ENCODE measurements around the gene PSMB10. TPM values are rescaled to one million over a fixed set of nuclear protein-coding genes. Genes with fewer than 3 reads are reported as not detected.

PSMB10 gene
- total RNA-seq, 1 donor: 69.4 TPM

Other genes with a start within 250 kb of the PSMB10 start
- gene GFOD2, start 217.5 kb downstream of the PSMB10 start, total RNA-seq: 2.0 TPM
- 8.5 TPM for gene RANBP10, start 130.3 kb downstream of the PSMB10 start, total RNA-seq
- gene TSNAXIP1, start 130.0 kb downstream of the PSMB10 start, total RNA-seq: 0.42 TPM
- 38.5 TPM for gene THAP11, start 94.5 kb downstream of the PSMB10 start, total RNA-seq
- gene NUTF2, start 89.9 kb downstream of the PSMB10 start, total RNA-seq: 89.1 TPM
- gene CENPT, start 89.2 kb downstream of the PSMB10 start, total RNA-seq: 20.8 TPM
- gene EDC4, start 63.8 kb downstream of the PSMB10 start, total RNA-seq: 48.1 TPM
- not detected for gene NRN1L, start 52.0 kb downstream of the PSMB10 start, total RNA-seq
- gene PSKH1, start 43.6 kb downstream of the PSMB10 start, total RNA-seq: 4.3 TPM
- gene CTRL, start 5.0 kb downstream of the PSMB10 start, total RNA-seq: 6.3 TPM
- 0.84 TPM for gene LCAT, start 7.3 kb upstream of the PSMB10 start, total RNA-seq
- 6.9 TPM for gene SLC12A4, start 31.8 kb upstream of the PSMB10 start, total RNA-seq
- gene DPEP3, start 43.6 kb upstream of the PSMB10 start, total RNA-seq: 0.21 TPM
- gene DPEP2, start 62.6 kb upstream of the PSMB10 start, total RNA-seq: 17.2 TPM
- gene DPEP2NB, start 79.1 kb upstream of the PSMB10 start, total RNA-seq: not detected
- gene DDX28, start 86.4 kb upstream of the PSMB10 start, total RNA-seq: 29.7 TPM
- gene DUS2, start 86.4 kb upstream of the PSMB10 start, total RNA-seq: 11.3 TPM
- 153 TPM for gene NFATC3, start 148.5 kb upstream of the PSMB10 start, total RNA-seq

Measured in mononuclear cell (primary cell).